GM12873 (cell line): ENCODE data around the gene STK32C.

ENCODE experiments used
- CTCF ChIP-seq: IDR thresholded peaks from 2 replicates; pipeline ENCODE4 v1.5.1; 2012; ENCODE audit warnings: low read depth, mild to moderate bottlenecking, moderate library complexity, low read length, control low read depth; ENCODE audit not compliant: insufficient read depth; ENCODE audit errors: missing control alignments

Gene STK32C

GRCh38 chr10:132169766-132170560, 137.8 kb downstream of the STK32C start:
- TF ChIP-seq CTCF: no peak

GRCh38 chr10:132169031-132169765, 138.6 kb downstream of the STK32C start:
- TF ChIP-seq CTCF: no peak

GRCh38 chr10:132168571-132169030, 139.1 kb downstream of the STK32C start:
- no peak for TF ChIP-seq CTCF

- TF ChIP-seq CTCF: no peak
Measured at GRCh38 chr10:132167976-132168375, 139.8 kb downstream of the STK32C start.

- TF ChIP-seq CTCF: no peak
Measured at GRCh38 chr10:132167041-132167674, 140.6 kb downstream of the STK32C start.

- no peak for TF ChIP-seq CTCF
Measured at GRCh38 chr10:132166216-132166950, 141.4 kb downstream of the STK32C start.
